CD4-positive, alpha-beta T cell treated with Interleukin-12 subunit alpha and Interleukin-12 subunit beta, for 1 hour (primary cell): ENCODE data around the gene ERF.

ENCODE experiments used
- DNase-seq: peaks from one replicate; pipeline ENCODE4 v3.0.0-alpha.2; 2020

ERF gene

DNA sequence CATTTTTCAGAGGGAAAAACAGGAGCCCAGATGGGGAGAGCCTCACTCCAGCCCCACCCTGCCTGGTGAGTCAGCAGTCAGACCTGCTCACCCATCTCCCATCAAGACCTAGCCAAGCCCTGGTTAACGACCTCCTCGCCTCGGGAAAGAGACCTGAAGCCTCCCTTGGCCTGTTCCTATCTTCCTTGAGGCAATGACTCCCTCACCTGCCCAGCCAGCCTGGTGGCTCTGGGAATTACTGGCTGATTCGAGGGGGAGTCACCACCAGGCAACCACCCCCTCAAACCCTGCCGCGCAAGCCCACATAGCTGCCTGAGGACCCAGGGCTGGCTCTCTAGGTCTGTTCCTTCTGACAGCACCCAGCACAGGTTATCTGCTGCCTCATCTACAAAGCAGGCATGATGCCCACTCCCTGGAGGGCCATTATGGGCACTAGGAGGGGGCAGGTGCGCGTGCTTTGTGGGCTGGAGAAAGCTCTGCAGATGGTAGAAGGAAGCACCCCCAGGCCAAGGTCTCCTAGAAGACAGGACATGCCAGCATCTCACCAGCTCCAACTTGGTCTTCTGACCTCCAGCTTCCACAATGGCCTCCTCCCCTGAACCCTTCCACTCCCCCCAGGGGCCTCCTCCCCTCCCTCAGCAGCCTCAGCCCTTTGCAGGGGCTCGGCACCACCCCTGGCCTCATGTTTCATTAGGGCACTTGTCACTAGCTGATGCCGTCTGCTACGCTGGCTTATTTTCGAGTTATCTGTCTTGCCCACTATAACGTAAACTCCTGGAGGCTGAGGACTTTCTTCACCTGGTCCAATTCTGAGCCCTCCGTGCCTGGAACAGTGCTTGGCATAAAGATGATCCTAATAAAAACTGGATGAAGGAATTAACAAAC is 47.8 kb downstream of the ERF start:
- DNase-seq: no peak

DNA sequence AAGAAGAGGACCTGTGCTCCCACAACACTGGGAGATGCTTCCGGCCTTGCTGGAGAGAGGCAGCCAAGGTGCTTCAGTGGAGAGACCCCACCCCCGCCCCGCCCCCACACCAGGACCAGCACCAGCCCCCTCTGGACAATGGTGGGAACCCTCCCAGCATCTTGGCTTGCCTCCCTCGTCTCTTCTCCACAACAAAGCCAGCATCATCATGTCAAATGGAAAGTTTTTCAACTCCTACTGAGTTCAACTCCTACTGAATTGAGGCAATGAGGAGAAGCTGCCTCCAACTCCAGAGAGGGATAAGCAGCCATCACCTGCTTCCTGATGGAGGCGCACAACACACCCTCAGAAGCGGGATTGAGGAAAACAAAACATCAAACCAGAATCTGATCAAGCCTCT is 50.3 kb downstream of the ERF start:
- DNase-seq: no peak

DNA sequence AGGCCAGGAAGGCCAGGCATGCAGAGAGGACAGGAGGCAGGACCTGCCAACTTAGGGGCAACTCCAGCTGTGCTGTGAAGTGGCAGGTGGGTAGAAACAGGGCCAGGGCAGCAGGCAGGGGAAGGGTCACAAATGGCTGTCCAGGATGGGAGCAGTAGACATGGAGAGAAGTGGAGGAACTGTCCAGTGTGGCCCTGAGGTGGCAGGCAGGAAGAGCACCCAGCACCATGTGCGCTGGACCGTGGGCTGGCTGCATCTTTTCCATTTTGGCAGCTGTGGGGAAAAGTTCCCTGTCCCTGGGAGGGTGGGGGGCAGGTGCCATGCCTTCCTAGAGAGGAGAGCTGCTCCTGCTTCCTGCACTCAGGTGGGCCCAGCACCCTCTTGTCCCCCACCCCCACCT is 51.2 kb downstream of the ERF start:
- no peak for DNase-seq

DNA sequence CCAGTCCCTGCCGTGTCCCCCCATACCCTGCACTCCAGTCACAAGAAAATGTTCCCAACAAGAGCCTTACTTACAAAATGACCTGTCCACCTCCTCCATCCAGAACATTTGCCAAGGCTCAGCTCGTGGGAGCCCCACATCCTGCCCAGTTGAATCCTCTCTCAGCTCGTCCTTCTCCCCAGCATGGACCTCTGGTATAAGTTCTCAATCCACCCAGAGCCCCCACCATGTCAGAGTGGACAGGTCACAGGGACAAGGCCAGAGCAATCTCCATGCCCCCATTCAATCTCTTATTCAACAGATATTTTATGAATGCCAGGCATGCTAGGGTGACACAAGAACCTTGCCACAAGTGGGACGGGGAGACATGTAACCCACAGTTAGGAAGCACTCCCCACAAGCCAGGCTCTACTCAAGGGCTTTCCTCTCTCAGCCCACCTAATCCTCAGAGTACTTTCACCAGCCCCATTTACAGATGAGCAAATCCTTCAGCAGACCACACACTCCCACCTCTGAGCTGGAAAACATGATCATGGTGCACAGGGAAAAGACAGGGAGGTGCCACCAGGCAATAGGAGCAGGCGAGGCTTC is 52.5 kb downstream of the ERF start:
- DNase-seq: no peak

DNA sequence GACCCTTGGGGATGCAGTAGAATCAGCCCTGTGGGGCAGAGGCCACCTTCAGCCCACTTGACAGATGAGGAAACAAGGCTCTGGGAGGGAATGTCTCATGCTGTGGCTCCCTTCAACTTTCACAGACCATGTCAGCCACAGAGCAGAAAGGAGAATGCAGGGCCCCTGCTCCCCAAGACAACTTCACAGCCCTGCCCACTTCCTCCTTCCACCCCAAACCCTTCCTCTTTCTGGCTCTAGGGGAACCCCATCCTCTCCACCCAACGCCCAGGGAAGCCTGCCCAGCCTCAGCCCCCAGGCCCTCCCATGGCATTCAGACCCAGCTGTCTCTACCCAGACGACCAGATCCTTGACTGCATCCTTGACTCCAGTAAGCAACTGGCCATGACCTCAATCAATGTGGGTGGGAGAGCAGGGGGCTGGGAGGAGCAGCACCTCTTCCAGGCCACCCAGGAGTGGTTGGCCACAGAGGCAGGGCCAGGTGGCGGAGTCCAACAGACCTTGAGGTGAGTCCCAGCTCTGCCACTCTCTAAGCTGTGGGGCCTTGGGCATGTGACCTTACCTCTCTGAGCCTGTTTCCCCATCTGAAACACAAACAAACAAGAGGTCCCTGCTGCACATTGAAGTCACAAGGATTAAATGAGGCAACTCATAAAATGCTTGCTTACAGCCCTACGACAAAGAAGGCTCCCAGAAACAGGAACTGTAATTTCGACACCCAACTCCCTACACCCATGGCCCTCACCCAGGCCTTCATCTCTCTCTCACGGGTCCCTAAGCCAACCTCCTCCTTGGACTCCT is 53.2 kb downstream of the ERF start:
- DNase-seq: peak; percentile 76

DNA sequence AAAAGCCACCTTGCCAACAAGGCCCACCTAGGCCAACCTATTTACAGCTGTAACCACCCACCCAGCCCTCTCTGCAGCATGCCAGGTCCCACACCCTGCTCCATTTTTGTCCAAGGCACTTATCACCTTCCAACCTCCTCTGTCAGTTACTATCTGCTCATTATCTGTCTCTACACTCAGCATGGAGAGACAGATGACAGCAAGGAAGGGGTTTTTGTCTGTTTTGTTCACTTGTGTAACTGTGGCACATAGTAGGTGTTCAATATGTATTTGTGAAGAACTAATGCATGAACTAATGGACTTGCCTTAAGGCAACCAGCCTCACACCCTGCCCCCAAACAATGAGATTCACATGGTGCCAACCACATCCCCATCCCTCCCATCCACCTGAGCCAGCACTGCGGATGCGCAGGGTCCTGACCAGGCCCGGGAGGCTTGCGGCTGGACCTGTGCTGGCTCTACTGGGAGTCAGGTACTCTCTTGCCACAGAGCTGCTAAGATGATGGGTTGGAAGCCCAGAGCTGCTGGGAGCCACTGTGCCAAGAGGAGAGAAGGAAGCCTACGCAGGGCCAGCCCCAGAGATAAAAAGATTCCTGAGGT is 54.7 kb downstream of the ERF start:
- DNase-seq: no peak

DNA sequence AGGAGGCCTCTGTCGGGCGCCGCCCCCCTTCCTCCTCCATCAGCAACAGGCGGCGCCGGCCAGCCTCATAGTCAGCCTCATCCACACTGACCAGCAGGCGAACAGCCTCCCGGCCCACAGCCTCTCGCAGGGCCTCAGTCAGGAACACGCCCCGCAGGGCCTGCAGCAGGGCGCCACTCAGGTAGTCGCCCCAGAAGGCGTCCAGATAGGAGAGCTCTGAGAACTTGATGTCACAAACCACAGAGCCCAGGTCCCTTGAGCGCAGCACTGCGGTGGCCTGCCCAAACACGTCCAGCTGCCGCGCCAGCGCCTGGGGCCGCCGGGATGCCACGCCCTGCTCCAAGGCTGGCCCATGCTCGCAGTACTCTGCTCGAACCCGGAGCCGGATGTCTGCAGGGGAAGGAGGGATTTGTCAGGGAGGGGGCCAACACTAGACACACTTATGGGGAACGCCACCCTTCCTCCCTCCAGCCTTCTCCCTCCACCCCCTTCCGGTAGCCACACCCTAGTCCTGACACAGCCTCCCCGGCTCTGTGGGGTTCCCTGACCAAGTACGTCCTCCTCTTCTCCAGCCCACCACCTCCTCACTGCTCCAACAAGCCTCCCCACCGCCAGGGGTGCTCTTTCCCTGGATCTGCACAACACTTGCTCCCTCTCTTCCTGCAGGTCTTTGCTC is 55.4 kb downstream of the ERF start:
- peak; percentile 71 for DNase-seq

DNA sequence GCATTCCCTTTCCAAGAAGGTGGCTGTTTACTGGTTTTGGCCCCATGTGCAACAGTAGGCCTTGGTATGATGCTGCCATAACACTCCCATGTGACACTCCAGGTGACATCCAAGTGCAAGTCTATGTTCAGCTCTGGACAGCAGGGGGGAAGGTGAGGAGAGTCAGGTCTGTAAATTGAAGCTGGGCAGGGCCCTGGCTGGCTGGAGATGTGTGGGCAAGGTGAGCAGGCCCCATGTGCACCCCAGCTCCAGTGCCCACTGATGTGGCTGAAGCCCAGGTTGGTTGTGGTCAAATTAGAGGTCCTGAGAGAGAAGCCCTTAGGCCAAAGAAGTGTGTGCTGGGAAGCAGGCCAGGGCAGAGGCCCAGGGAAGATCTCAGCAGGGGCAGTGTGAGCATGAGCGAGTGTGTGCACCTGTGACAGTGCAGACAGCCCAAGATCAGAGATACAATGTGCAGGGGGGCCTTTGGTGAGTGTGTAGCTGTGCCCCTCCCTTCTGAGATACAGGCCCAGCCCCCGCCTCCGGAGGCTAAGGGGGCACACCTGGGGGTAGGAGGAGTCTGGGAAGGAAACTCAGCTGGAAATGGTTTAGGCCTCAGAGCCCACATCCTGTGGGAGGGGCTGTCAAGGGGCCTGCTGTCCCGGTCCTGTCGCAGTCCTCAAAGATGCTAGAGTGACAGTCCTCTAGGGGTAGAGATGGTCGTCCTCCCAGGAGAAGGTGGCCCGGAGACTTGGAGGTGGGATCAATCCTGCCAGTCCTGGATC is 56.1 kb downstream of the ERF start:
- peak; percentile 86 for DNase-seq
